COLO829 (cell line): ENCODE data around the gene RAB11FIP3.
A peak's percentile ranks its signal among the peaks of the same experiment; 100 is the strongest.

Source experiments
- DNase-seq: peaks from one replicate; pipeline ENCODE4 v3.0.0; 2012; ENCODE audit warnings: low spot score

The RAB11FIP3 gene

DNA sequence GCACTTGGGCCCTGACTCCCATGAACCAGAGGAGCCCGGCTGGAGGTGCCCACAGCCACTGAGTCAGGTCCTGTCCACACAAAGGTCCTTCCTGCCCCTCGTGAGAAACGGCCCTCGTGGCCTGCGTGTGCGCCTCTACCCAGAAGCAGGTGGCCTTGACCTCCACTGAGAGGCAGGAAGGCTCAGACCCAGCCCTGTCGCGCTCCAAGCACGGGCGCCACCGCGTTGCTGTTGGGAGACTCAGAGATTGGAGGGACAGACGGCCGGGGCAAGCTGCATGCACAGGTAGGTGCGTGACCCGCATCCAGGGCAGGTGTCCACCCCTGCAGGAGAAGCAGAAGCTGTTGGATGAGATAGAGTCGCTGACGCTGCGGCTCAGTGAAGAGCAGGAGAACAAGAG lies 94.0 kb downstream of the RAB11FIP3 start:
- no peak for DNase-seq

DNA sequence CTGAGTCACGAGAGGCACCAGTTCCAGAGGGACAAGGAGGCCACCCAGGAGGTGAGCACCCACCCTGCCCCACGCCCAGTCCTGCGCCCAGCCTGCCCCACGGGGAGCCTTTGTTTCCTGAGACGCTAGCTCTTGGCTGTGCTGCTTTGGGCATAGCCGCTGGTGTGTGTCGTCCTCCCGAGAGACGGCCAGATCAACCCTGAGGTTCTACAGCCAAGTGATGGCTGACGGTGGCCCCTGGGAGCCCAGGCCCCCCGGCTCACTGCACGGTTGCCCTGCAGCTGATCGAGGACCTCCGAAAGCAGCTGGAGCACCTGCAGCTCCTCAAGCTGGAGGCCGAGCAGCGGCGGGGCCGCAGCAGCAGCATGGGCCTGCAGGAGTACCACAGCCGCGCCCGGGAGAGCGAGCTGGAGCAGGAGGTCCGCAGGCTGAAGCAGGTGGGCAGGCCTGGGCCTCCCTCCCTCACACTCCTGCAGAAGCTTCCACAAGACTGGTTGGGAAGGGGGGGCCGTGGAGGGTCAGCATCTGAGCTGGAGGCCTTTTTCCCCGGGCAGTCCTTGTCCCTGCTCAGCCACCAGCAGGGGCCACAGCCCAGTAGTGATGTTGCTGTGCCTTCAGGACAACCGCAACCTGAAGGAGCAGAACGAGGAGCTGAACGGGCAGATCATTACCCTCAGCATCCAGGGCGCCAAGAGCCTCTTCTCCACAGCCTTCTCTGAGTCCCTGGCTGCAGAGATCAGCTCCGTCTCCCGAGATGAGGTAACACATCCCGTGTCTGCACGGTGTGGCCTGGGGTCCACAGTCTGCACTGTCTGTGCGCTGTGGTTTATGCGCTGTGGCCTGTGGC lies 94.6 kb downstream of the RAB11FIP3 start:
- DNase-seq = no peak

DNA sequence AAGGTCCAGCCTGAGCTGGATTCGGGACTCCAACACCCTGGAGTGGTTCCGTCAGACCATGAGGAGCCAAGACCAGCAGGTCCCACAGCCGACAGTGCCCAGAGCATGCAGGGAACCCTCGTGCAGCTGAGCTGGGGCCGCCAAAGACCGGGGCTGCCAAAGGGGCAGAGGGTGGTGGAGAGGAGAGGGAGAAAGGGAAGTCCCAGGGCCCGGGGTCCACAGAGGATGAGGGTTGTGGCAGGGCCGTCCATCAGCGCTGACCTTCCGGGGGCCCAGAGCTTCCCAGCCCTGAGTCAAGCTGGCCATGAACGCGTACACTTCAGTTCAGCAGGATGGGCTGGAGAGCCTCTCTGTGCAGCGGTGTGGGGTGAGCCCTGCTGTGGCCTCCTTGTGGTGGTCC lies 95.4 kb downstream of the RAB11FIP3 start:
- DNase-seq = no peak

DNA sequence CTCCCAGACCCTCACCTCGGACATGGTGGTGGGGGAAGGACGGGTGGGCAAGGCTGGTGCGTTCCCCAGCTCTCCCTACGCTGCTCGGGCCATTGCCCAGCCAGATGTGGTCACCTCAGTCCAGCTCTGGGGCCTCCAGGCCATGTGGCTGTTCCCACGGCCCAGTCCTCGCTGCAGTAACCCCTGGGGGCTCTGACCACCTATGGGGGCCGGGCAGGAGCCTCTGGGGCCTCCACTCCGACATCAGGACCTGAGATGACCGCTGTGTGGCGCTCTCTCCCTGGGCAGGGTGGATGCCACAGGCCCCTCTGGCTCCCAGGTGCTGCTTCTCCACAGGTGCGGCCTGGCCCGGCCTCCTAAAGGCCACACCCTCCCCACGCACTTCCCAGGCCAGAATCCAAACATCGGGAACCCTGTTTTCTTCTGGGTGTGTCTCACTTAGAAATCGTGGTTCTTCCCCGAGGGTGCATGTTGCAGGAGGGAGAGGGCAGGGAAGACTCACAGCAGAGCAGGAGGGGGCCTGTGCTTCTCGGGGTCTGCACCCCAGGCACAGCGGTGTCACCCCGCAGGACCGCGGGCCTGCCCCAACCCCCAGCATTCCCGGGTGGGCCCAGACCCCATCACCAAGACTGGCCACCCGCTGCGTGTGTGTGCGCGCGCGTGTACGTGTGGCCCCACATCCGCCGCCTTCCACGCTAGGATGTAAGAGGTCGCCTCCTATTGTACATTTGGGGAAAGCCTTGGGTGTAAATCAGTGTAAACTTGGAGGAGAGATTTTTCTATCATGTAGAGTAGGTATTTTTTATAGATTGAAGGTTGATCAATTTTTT lies 96.1 kb downstream of the RAB11FIP3 start:
- DNase-seq = no peak

DNA sequence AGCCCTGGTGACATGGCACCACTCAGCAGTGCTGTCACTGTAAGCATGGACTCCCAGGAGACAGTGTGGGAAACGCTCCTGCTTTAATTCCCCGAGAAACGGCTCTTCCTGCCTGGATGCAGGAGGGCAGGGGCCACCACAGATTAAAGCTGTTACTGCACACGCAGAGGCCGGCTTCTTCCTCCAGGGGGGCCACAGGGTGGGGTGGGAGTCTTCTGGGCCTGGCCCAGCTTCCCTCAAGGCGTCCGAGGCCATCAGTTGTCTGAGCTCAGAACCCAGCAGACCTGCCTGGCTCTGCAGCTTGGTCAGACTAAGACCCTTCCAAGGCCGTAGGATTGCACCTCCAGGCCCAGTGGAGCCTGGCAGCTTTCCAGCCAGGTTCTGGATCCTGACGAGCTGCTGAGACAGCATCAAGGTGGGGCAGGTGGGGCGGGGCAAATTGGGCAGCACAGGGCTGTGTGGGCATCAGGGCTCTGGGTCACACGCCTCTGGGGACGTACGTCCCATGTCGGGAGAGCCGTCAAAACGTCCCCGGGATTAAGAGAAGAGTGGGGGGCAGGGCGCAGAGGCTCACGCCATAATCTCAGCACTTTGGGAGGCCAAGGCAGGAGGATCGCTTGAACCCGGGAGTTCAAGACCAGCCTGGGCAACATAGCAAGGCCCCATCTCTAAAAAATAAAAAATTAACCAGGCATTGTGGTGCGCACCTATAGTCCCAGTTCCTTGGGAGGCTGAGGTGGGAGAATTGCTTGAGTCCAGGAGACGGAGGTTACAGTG lies 97.1 kb downstream of the RAB11FIP3 start:
- no peak for DNase-seq

DNA sequence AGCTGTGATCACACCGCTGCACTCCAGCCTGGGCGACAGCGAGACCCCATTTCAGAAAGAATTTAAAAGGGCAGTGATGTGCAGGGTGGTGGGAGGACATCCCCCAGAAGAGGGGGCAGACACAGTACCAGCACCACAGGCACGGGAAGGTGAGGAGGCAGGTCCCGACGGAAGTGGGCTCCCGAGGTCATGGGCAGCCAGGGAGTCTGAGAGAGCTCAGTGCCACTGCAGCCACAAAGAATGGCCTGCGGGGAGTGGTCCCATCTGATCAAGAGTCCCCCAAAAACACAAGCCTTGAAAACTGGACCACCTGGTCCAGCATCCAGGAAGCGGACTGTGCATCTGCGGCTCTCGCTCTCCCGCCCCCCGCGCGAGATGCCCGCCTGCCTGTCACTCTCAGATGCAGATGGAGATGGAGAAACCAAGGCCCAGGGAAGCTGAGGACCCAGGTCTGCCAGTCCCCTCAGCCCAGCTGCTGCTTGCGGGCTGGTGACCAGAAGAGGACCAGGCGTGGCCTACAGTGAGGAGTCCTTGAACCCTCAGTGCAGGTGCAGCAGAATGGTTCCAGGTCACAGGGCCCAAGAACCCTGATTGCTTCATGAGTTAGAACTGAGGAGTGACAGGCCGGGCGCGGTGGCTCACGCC lies 97.8 kb downstream of the RAB11FIP3 start:
- DNase-seq = no peak

DNA sequence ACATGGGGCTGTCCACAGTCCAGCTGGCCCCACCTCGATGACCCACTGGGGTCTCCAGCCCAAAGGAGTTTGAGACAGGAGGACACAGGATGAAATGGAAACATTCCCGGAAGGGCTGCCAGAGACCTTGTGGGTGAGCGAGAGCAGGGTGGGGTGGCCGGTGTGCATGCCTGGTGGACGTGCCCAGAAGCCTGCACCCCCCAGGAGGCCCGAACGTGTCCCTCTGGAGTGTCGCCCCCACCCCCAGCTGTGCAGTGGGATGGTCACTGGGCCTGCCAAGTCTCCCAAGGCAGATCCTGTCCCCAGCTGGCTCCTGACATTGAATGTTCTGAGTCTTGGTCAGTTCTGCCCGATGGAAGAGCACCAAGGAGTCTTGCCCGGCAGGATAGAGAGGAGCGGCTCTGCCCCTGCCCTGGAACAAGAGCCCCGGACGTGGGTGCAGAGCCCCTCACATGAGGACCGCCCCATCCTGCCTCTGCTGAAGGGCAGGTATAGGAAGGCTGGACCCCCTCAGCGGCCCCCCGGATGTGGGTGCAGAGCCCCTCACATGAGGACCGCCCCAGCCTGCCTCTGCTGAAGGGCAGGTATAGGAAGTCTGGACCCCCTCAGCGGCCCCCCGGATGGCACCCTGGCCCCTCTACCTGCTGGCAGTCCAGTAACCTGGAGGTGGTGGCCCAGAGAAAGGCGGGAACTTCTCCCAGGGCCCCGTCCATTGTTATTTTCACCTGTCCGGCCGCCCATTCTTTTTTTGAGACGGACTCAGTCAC lies 99.0 kb downstream of the RAB11FIP3 start:
- no peak for DNase-seq

DNA sequence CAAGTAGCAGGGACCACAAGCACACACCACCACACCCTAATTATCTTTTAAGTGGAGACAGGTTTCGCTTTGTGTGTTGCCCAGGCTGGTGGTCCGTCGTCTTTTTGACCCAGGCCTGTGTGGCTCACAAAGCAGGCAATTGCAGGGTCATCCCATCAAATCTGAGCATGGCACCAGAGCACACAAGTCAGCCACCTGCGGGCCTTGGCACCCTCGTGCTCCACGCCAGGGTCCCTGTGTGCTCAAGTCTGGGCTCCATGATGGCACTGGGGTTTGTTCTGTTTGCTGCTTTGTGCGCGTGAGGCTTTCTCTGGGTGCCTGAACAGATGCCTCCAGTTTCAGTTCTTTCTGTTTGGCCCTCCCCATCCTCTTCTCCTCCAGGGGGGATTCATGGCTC lies 99.7 kb downstream of the RAB11FIP3 start:
- DNase-seq = no peak

DNA sequence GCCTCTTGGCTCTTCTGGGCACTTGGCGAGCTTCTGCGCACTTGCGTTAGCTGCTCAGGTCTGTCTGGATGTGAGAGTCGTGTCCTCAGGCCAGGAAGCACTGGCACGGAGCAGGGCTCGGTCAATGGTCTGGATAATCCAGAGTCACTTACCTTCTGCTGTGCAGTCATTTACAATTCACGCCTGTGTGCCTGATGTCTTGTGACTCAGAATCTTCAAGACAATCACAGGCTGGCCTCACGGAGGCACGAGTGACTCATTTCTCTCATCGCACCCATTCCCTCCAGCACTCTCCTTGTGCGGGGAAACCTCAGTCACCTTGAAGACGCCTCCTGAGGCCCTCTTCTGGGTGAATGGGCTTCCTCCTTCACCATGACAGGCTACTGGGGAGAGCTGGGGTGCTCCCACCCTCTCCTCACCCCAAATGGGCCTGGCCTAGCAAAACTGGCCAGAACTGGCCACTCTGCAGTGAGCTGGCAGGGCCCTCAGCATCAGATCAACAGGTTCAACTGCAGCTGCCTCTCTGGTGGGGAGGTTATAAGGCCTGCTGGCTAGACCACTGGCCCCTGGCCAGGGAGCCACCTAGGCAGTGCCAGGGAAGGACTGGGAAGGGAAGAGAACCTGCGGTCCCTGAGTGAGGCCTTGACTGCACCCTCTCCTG lies 100.2 kb downstream of the RAB11FIP3 start:
- peak; percentile 65 for DNase-seq

DNA sequence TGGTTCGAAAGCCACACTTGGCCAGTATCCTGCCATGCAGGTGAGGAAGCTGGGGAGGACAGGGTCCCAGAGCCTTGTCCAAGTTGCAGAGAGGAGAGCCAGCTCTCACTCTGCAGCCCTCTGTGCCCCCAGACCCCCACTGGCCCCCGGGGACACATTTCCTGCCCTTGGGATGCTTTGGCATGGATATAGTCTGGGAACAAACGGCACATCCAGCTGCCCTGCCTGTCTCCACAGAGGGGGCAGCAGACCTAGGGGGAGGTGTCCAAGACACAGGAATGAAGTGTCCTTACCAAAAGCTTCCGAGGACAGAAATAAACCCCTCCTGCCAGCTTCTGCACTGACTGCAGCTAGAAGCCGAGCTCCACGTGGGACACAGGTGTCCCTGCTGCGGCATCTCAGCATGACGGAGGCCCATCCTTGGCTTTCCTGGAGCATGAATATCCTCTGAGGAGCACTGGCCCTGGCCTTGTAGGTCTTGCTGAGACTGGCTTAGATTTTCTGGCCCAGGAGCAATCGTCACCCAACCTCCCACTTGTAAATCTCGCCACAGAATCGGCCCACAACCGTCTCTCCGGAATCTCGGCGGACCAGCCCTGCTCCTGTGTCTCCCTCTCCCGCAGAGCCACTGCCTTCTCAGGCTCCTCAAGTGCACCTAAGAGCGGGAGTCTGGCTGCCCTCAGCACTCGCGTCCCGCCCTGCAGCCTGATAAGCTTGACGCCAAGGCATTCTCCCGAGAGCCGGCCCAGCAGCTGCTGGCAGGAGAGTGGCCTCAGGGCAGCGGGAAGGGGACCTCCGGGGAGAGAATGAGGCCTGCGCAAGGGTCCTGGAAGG lies 100.9 kb downstream of the RAB11FIP3 start:
- no peak for DNase-seq

DNA sequence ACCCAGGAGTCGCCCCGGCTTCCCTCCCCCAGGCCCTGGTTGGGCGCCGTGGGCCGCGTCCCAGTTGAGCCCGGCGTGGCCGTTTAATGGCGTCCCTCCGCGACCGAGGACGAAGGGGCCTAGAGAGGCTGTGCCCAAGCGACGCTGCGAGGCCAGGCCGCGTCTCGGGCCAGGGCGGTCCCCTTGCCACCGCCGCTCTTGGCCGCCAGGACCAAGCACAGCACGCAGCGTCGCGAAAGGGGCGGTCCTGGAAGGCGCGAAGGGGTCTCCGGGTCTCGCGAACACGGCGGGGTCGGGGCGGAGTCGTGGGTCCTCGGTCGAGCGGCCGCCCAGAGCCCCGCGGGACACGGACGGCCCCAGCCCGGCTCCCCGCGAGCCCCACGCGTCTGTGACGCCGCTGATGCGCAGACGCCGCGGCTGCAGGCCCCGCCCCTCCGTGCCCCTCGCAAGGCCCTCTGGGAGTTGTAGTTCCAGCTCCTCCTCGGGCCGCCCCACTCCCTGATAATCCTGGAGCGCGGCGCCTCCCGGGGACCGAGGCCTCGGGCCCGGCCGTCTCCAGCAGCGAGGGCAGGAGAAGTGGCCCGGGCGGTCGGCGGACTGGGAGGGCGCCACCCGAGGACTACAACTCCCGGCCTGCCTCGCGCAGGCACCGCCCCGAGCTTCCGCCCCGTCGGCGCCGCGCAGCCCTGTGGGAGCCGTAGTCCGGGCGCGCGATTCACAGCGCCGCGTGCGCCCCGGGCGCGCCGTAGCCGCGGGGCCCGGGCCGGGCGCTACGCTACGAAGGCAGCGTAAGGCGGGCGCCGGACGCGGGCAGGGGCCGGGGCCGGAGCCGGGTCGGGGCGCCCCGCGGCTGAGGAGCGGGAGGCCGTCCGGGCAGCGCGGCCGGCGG lies 101.8 kb downstream of the RAB11FIP3 start, which contains the start of gene CAPN15:
CAPN15 (plus strand) TSS at position 698 of the 889 bp plus-strand sequence. CDS start 19,127 bp downstream, outside the sequence.
- DNase-seq = peak; percentile 60

DNA sequence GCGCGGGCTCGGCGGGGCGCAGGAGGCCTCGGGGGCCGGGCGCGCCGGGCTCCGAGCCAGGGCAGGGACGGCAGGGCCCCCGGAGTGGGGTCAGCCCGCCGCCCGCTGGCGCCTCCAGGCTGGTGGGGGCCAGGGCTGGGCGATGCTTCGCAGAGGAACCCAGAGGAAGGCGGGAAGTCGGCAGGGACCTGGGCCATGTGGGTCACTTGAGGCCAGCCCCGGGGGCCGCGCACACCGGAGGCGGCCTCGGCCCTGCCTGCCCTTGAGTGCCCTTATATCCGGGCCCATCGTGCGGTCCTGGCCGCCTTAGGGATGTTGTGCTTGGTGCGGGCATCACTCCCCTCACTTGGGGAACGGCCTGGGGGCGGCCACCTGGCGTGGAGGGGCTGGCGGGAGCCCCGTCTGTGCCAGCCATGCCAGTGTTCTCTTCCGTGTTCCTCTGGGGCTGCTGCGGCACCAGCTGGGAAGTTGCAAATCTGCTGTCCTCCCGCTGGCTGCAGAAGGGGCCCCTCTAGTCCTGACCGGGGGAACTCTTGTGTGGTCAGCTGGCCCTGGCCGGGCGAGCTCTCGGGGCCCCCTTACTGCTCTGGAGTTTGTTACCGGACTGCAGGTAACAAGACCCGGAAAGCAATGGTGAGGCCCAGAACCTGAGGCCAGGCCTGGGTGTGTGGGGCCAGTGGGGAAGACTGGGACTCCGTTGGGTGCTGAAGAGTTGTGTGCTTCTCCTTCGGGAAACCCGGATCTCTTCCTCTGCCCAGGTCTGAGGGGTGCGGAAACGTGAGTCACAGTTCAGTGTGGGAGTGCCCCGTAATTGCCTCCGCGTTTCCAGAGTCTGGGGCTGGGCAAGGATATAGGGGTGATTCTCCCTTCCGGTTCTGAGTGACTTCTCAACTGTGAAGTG lies 102.9 kb downstream of the RAB11FIP3 start:
- DNase-seq = no peak

DNA sequence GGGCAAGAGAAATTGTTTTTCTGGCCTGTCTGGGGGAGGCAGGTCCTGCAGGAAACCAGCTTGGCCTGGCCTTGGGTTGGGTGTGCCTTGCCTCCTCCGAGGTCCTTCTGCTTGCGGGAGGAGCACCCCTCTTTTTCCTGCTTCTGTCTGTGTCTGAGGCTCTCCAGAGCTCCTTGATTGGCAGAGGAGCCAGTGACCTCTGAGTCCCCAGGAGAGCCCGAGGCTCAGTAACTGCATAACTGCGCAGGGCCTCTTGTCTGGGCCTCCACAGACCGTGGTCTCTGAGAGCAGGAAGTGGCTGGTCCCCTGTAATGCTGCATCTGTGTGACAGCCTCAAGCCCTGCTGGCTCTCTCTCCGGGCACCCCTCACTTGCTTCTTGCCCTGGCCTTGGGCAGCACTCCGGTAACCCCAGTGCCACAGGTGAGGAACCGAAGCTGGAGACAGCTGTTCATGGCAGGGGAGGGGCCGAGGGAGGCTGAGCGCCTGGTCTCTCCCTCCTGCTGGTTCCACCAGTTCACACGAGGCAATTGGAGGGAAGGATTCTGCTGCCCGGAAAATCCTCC lies 103.6 kb downstream of the RAB11FIP3 start:
- DNase-seq = no peak

DNA sequence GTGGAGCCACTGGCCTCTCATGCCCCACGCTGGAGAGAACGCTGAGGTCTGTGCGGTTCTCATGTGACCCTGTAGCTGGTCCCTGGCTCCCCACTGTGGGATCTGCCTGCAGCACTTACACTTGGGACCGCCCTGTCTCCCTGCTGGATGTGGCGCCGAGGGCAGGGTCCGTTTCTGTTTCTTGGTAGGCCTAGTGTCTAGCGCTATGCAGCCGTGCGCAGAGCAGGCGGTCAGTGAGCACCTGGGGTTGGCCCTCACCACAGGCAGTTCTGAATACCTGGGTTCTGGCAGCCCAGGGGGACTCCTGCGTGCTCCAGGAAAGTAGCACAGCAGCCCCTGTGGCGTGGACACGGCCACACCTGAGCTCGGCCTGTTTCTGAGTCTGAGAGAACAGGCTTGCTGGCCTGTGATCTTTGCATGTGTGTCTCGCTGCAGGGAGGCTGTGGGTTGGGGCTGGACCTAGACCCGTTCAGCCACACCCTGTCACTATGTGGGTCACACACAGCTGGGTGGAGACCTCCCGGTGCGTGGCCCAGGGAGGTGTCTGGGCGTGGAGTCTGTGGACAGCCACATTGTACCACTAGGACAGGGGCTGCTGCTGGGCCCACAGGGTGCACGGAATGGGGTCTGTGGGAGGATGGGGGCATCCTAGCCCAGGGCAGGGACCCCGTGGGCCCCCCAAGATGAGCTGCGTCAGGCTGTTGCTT lies 104.8 kb downstream of the RAB11FIP3 start:
- DNase-seq = no peak

DNA sequence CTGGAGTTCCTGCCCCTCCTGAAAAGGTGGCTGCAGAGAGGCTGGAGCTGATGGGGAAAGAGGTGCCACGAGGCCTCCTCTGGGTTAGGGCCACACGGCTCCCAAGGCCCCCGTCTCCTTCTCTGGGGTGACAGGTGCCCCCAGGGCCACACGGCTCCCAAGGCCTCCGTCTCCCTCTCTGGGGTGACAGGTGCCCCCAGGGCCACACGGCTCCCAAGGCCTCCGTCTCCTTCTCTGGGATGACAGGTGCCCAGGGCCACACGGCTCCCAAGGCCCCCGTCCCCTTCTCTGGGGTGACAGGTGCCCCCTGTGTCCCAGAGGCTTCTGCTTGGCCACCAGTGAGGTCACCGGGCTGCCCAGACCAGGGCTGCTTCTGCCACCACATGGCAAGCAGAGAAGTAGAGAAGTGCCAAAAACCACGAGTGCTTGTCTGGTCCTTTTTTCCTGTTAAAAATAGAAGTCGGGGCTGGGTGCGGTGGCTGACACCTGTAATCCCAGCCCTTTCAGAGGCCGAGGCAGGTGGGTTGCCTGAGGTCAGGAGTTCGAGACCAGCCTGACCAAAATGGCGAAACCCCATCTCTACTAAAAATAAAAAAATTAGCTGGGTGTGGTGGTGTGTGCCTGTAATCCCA lies 106.2 kb downstream of the RAB11FIP3 start:
- DNase-seq = no peak
